Neuron (in vitro differentiated cells): ENCODE data around the gene KRTAP3-1.

Source experiments
- H2AFZ ChIP-seq: one replicate; pipeline ENCODE4 v1.6.1; 2013; ENCODE audit warnings: low read depth, mild to moderate bottlenecking, inconsistent platforms, low read length, moderate library complexity
- H3K27me3 ChIP-seq: one replicate; pipeline ENCODE4 v1.6.1; 2013; ENCODE audit warnings: low read length; ENCODE audit not compliant: insufficient read depth
- H3K36me3 ChIP-seq: one replicate; pipeline ENCODE4 v1.6.1; 2013; ENCODE audit warnings: low read length; ENCODE audit not compliant: insufficient read depth
- H3K4me1 ChIP-seq: one replicate; pipeline ENCODE4 v1.6.1; 2013; ENCODE audit warnings: low read length; ENCODE audit not compliant: insufficient read depth
- H3K4me3 ChIP-seq: 2 replicates; pipeline ENCODE4 v1.5.1; 2013; ENCODE audit warnings: mild to moderate bottlenecking, low read length, moderate library complexity
- H3K9me3 ChIP-seq: one replicate; pipeline ENCODE4 v1.6.1; 2013; ENCODE audit warnings: low read length

KRTAP3-1 gene

GRCh38 chr17:40984226-40984625, 24.7 kb downstream of the KRTAP3-1 start, which contains the start of gene KRT40:
Gene KRT40 (minus strand): TSS chr17:40984326. CDS start chr17:40984273, 53 bp downstream.
- Histone ChIP-seq H3K27me3 (no peaks in the 10 kb centered on the region), H3K36me3 (no peaks in the 10 kb centered on the region), H3K9me3 (no peaks in the 10 kb centered on the region), H3K4me1 (no peaks in the 10 kb centered on the region), H2AFZ (no peak within 1 kb of the TSS), H3K4me3 (no peak within 1 kb of the TSS)

- Histone ChIP-seq H3K27me3 (no peaks in the 10 kb centered on the region), H2AFZ (no peak overlapping the region), H3K4me1 (no peaks in the 10 kb centered on the region), H3K4me3 (no peak overlapping the region), H3K9me3 (no peaks in the 10 kb centered on the region), H3K36me3 (no peaks in the 10 kb centered on the region)
Observed at GRCh38 chr17:40981115-40981514, 27.8 kb downstream of the KRTAP3-1 start.

GRCh38 chr17:40980596-40980995, 28.3 kb downstream of the KRTAP3-1 start:
- H3K27me3 ChIP-seq = no peaks in the 10 kb centered on the region
- no peaks in the 10 kb centered on the region for H3K9me3 ChIP-seq
- no peaks in the 10 kb centered on the region for H3K36me3 ChIP-seq
- H2AFZ ChIP-seq = no peak overlapping the region
- H3K4me1 ChIP-seq = no peaks in the 10 kb centered on the region
- H3K4me3 ChIP-seq = no peak overlapping the region

GRCh38 chr17:40980117-40980516, 28.8 kb downstream of the KRTAP3-1 start:
- Histone ChIP-seq H2AFZ (no peak overlapping the region), H3K4me3 (no peak overlapping the region), H3K27me3 (no peaks in the 10 kb centered on the region), H3K36me3 (no peaks in the 10 kb centered on the region), H3K4me1 (no peaks in the 10 kb centered on the region), H3K9me3 (no peaks in the 10 kb centered on the region)

GRCh38 chr17:40978575-40979151, 30.3 kb downstream of the KRTAP3-1 start:
- Histone ChIP-seq H3K27me3 (no peaks in the 10 kb centered on the region), H2AFZ (no peak overlapping the region), H3K36me3 (no peaks in the 10 kb centered on the region)

GRCh38 chr17:40975516-40975915, 33.4 kb downstream of the KRTAP3-1 start:
- Histone ChIP-seq H3K4me3 (no peak overlapping the region), H3K9me3 (no peaks in the 10 kb centered on the region), H2AFZ (no peak overlapping the region), H3K4me1 (no peaks in the 10 kb centered on the region), H3K36me3 (no peaks in the 10 kb centered on the region), H3K27me3 (no peaks in the 10 kb centered on the region)

More at GRCh38 chr17:40978575-40979151, 30.3 kb downstream of the KRTAP3-1 start:
- no peaks in the 10 kb centered on the region for H3K9me3 ChIP-seq
- no peak overlapping the region for H3K4me3 ChIP-seq
- H3K4me1 ChIP-seq = no peaks in the 10 kb centered on the region

- Histone ChIP-seq H3K9me3 (no peaks in the 10 kb centered on the region), H3K4me1 (no peaks in the 10 kb centered on the region), H2AFZ (no peak overlapping the region), H3K27me3 (no peaks in the 10 kb centered on the region), H3K4me3 (no peak overlapping the region), H3K36me3 (no peaks in the 10 kb centered on the region)
Observed at GRCh38 chr17:40974366-40974765, 34.6 kb downstream of the KRTAP3-1 start.

- Histone ChIP-seq H3K27me3 (no peaks in the 10 kb centered on the region), H3K4me1 (no peaks in the 10 kb centered on the region), H2AFZ (no peak overlapping the region), H3K36me3 (no peaks in the 10 kb centered on the region), H3K4me3 (no peak overlapping the region), H3K9me3 (no peaks in the 10 kb centered on the region)
Observed at GRCh38 chr17:40967582-40967981, 41.3 kb downstream of the KRTAP3-1 start.

GRCh38 chr17:40966848-40967247, 42.1 kb downstream of the KRTAP3-1 start, which contains the start of gene KRT39:
Gene KRT39 (minus strand): TSS chr17:40966948. CDS start chr17:40966856, 92 bp downstream.
- H3K36me3 ChIP-seq = no peaks in the 10 kb centered on the region
- no peak within 1 kb of the TSS for H2AFZ ChIP-seq
- no peaks in the 10 kb centered on the region for H3K27me3 ChIP-seq
- H3K9me3 ChIP-seq = no peaks in the 10 kb centered on the region
- H3K4me1 ChIP-seq = no peaks in the 10 kb centered on the region
- no peak within 1 kb of the TSS for H3K4me3 ChIP-seq

GRCh38 chr17:40963838-40964237, 45.1 kb downstream of the KRTAP3-1 start:
- no peaks in the 10 kb centered on the region for H3K4me1 ChIP-seq
- H3K27me3 ChIP-seq = peaks cover 2% of the 10 kb centered on the region
- H3K9me3 ChIP-seq = no peaks in the 10 kb centered on the region
- no peak overlapping the region for H2AFZ ChIP-seq
- no peaks in the 10 kb centered on the region for H3K36me3 ChIP-seq
- no peak overlapping the region for H3K4me3 ChIP-seq

GRCh38 chr17:40962059-40962561, 46.8 kb downstream of the KRTAP3-1 start:
- Histone ChIP-seq H3K9me3 (no peaks in the 10 kb centered on the region), H3K4me3 (no peak overlapping the region), H3K4me1 (no peaks in the 10 kb centered on the region), H2AFZ (no peak overlapping the region), H3K27me3 (peaks cover 2% of the 10 kb centered on the region), H3K36me3 (no peaks in the 10 kb centered on the region)

GRCh38 chr17:40961591-40961990, 47.3 kb downstream of the KRTAP3-1 start:
- peaks cover 4% of the 10 kb centered on the region for H3K27me3 ChIP-seq
- no peaks in the 10 kb centered on the region for H3K36me3 ChIP-seq
- H2AFZ ChIP-seq = no peak overlapping the region
- no peak overlapping the region for H3K4me3 ChIP-seq
- no peaks in the 10 kb centered on the region for H3K4me1 ChIP-seq
- H3K9me3 ChIP-seq = no peaks in the 10 kb centered on the region

- no peaks in the 10 kb centered on the region for H3K9me3 ChIP-seq
Observed at GRCh38 chr17:40960144-40960543, 48.8 kb downstream of the KRTAP3-1 start.

More at GRCh38 chr17:40960144-40960543, 48.8 kb downstream of the KRTAP3-1 start:
- Histone ChIP-seq H3K36me3 (no peaks in the 10 kb centered on the region), H3K4me3 (no peak overlapping the region), H2AFZ (no peak overlapping the region), H3K4me1 (no peaks in the 10 kb centered on the region), H3K27me3 (peaks cover 5% of the 10 kb centered on the region)
